ENCODE data around the gene HOOK2.
A peak's percentile ranks its signal among the peaks of the same experiment; 100 is the strongest.
"Not testable (repeated sequence)": the region's sequence is repeated elsewhere in the genome, so short reads cannot be mapped to it uniquely, and the experiment has no call there.

HOOK2 gene, protein sequence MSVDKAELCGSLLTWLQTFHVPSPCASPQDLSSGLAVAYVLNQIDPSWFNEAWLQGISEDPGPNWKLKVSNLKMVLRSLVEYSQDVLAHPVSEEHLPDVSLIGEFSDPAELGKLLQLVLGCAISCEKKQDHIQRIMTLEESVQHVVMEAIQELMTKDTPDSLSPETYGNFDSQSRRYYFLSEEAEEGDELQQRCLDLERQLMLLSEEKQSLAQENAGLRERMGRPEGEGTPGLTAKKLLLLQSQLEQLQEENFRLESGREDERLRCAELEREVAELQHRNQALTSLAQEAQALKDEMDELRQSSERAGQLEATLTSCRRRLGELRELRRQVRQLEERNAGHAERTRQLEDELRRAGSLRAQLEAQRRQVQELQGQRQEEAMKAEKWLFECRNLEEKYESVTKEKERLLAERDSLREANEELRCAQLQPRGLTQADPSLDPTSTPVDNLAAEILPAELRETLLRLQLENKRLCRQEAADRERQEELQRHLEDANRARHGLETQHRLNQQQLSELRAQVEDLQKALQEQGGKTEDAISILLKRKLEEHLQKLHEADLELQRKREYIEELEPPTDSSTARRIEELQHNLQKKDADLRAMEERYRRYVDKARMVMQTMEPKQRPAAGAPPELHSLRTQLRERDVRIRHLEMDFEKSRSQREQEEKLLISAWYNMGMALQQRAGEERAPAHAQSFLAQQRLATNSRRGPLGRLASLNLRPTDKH

GRCh38 chr19:12774588-12775555 is at the start of gene HOOK2:
Gene HOOK2 (minus strand): TSS chr19:12775552. CDS start chr19:12775449, 103 bp downstream.
- DNase-seq = no peak

DNA sequence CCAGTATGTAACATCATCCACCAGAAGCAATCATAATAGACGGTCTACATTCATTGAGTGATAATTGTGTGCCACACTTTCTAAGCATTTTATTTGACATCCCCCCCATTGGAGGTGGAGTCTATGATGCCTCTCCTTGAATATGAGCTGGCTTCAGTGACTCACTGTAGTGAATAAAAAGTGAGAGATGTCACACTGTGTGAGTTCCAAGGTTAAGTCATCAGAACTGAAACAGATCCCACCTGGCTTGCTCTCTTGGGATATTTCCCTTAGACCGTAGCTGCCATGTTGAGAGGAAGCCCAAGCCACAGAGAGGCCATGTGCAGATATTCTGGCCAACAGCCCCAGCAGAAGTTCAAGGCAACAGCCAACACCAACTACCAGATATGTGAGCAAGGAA is 46.4 kb upstream of the HOOK2 start:
- DNase-seq = no peak

DNA sequence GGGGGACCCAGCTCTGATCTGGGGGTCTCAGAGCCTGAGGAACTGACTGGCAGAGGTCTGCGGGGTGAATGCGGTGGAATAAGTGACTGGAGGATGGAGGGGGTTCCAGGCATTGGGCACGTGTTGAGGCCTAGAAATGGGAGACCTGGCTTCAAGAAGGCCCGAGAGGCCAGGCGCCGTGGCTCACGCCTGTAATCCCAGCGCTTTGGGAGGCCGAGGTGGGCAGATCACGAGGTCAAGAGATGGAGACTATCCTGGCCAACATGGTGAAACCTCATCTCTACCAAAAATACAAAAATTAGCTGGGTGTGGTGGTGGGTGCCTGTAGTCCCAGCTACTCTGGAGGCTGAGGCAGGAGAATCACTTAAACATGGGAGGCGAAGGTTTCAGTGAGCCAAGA is 42.5 kb upstream of the HOOK2 start:
- not testable (repeated sequence) for DNase-seq

- DNase-seq = not testable (repeated sequence)
Measured at GRCh38 chr19:12817188-12817587, 41.8 kb upstream of the HOOK2 start.

DNA sequence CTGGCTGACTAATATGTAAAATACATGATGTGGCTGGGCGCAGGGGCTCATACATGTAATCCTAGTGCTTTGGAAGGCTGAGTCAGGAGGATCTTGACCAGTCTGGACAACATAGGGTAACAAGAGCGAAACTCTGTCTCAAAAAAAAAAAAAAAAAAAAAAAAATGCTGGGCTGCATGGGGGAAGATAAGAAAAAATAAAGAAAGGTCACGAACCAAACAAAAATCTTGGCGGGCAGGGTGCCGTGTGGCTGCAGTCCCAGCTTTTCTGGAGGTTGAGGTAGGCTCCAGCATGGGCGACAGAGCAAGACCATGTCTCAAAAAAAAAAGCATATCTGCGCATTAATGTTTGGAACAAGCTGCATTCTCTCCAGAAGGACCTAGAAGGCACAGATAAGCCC is 39.7 kb upstream of the HOOK2 start:
- DNase-seq = no peak

- DNase-seq = peak; percentile 77
Measured at GRCh38 chr19:12806242-12807081, 31.1 kb upstream of the HOOK2 start, which contains the start of gene RNASEH2A. Gene RNASEH2A (plus strand): TSS chr19:12806584. CDS start chr19:12806674, 90 bp downstream.

DNA sequence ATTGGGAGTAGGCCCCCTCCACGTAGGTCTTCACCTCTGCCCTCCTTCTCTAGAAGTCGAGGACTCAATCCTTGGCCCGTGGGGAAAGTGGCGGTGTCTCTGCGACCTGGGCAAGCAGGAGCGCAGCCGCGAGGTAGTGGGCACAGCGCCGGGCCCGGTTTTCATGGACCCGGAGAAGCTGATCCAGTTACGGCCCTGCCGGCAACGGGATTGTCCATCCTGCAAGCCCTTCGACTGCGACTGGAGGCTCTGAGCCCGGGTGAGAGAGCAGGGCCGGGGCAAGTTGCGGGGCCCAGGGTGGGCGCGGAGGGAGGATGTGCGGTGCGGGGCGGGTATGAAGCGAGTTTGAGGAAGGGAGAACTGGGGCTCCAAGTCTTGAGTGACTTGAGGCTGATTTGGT is 28.7 kb upstream of the HOOK2 start:
- DNase-seq = no peak

DNA sequence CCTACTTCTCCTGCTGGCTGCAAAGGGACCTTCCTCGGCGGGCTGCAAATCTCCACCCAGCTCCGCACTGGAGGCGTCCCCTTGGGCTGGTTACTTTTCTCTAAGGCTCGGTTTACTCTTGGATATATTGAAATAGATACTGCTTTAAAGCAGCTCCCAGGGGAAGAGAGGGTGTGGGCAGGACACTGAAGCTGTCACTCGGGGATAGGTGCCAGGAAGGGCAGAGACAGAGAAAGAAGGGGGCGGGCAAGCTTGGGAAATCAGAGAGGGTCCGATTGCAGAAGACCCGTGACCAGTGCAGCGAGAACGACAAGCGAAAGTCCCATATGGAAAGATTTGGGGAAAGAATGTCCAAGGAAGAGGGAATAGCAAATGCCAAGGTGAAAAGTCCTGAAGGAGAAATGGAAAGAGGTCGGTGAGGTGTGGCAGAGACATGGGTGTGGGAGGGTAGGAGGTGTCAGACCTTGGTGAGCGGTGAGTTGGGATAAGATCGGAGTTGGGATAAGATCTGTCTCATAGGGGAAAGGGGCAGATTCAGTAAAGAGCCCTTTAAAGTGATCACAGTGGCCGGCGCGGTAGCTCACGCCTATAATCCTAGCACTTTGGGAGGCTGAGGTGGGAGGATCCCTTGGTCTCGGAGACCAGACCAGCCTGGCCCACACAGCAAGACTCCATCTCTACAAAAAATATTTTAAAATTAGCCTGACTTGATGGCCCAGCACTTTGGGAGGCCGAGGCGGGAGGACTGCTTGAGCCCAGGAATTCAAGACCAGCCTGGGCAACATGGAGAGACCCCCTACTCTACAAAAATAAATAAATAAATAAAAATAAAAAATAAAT is 27.1 kb upstream of the HOOK2 start:
- no peak for DNase-seq

DNA sequence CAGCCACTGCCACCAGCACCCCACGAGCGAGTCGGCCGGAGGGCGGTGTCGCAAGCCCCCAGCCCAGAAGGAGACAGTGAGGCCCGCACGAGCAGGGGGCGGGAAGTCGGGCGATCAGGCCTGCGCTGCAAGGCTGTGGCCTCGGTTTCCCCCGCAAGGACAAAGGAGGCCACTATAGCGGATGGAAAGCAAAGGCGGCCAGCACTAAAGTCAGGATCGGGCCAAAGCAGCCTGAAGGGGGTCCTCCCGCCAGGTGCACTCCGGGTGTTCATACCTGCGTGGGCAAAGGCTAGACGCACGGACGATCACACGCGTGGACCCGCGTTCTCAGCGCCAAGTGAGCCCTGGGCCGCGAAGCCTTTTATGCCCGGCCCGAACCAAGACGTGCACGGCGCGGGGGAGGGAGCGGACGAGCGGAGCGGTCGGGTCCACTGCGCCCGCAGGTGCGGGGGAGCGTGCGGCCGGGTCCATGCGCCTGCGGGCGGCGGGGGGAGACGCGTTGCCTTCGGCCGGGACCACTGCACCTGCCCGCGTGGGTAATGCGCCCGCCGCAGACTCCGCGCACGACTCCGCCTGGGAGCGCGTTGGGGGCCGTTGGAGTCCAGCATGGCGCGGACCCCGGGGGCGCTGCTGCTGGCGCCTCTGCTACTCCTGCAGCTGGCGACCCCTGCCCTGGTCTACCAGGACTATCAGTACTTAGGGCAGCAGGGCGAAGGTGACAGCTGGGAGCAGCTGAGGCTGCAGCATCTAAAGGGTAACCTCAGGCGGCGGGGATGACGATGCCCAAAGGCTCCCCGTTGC is 26.3 kb upstream of the HOOK2 start, which contains the start of the genes PRDX2 and THSD8:
TSS of gene PRDX2 (minus strand) at position 335 of the 801 bp plus-strand sequence. CDS start 539 bp downstream, outside the sequence.
TSS of gene THSD8 (plus strand) at position 604 of the 801 bp plus-strand sequence. CDS start at position 607, 3 bp downstream.
- peak; percentile 40 for DNase-seq

GRCh38 chr19:12800923-12801465 is 25.6 kb upstream of the HOOK2 start:
- DNase-seq = no peak

DNA sequence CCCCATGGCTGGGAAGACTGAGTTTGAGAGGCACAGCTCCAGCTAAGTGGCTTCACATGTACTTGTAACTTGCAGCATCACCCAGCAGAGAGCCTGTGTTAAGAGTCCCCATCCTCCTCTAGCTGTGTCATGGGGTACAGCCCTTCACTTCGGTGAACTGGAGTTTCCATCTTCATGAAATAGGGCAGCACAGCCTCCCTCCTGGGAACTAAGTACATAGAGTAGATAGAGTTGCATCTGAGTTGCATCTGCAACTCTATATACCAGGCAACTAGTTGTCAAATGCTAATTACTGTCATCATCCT is 25.1 kb upstream of the HOOK2 start:
- DNase-seq = no peak

- no peak for DNase-seq
Measured at GRCh38 chr19:12799742-12800465, 24.6 kb upstream of the HOOK2 start.

GRCh38 chr19:12797607-12798006 is 22.3 kb upstream of the HOOK2 start:
- DNase-seq = not testable (repeated sequence)

DNA sequence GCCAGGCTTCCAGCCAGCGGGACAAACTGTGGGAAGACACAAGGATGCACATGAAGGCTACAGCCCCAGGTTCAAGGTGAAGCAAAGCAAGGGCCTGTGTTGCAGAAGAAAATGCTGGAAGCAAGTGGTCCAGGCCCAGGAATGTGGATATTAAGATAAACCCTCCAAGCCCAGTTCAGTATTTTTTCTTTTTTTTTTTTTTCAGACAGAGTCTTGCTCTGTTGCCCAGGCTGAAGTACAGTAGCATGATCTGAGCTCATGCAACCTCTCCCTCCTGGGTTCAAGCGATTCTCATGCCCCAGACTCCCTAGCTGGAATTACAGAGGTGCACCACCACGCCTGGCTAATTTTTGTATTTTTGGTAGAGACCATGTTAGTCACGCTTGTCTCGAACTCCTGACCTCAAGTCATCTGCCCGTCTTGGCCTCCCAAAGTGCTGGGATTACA is 21.8 kb upstream of the HOOK2 start:
- DNase-seq = no peak

- peak; percentile 60 for DNase-seq
Measured at GRCh38 chr19:12796146-12797071, 21.1 kb upstream of the HOOK2 start.

DNA sequence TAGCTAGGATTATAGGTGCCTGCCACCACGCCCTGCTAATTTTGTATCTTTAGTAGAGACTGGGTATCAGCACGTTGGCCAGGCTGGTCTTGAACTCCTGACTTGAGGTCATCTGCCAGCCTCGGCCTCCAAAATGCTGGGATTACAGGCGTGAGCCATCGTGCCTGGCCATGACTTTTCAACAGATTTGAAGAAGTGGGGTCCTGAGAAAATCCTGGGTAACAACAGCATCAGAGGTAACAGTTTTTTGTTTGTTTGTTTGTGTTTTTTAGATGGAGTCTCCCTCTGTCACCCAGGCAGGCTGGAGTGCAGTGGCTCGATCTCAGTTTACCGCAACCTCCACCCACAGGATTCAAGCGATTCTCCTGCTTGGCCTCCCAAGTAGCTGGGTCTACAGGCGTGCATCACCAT is 19.6 kb upstream of the HOOK2 start:
- DNase-seq = no peak

DNA sequence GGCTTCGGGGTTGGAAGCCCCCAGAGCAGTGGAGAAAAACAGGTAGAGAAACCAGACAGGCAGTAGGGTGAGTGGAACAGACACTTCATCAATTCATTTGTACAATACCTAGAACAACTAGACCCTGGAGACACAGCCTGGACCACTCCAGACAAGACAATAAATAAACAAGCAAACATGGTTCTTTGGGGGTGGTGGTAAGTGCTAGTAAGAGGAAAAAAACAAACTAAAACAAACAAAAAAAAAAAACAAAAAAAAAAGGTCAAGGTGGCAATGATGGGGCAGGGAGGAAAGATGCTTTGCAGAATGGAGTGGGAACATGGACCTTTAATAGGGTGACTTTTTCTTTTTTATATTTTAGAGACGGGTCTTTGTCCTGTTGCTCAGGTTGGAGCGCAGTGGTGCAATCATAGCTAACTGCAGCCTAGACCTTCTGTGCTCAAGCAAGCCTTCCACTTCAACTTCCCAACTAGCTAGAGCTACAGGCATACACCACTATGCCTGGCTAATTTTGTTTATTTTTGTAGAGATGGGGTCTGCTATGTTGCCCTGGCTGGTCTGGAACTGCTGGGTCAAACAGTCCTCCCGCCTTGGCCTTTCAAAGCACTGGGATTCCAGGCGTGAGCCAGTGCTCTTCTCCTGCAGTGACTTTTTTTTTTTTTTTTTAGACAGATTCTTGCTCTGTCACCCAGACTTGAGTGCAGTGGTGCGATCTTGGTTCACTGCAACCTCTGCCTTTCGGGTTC is 19.0 kb upstream of the HOOK2 start:
- no peak for DNase-seq

Data from T1000 (cell line).